ENCODE data around the gene DPY19L2. TPM values are rescaled to one million over a fixed set of nuclear protein-coding genes. Genes with fewer than 3 reads are reported as not detected.
"Not testable (repeated sequence)": the region's sequence is repeated elsewhere in the genome, so short reads cannot be mapped to it uniquely, and the experiment has no call there.

DPY19L2 gene
- total and polyA plus RNA-seq, 2 of the 13 experiments (the other 11 are each of a cell fraction or from before 2014, with no cell fraction given): not detected

- H3K27me3 ChIP-seq (ENCODE audit: control insufficient read depth in 1 of 2, insufficient read depth in 2 of 2, low read length in 2 of 2); H3K79me2 ChIP-seq (ENCODE audit: insufficient read depth, low read length); BruUV-seq (replicated peaks); H3K4me3 ChIP-seq (replicated peaks in 1 of 3; ENCODE audit: insufficient read depth in 1 of 3, low read depth in 2 of 3, low read length in 3 of 3); FAIRE-seq; CTCF ChIA-PET (ENCODE audit: low intra/inter-chr PET ratio, low total read pairs); POLR2A ChIA-PET; H2AFZ ChIP-seq (ENCODE audit: low read length); DNase-seq (ENCODE audit: low spot score); H3K9ac ChIP-seq (ENCODE audit: insufficient read depth, low read depth, low read length); H3K4me1 ChIP-seq (ENCODE audit: insufficient read depth, low read length); ATAC-seq; H4K20me1 ChIP-seq (ENCODE audit: insufficient read depth, low read length); H3K9me3 ChIP-seq (ENCODE audit: low read length); intact Hi-C loops (cut with micrococcal nuclease; ENCODE audit: unreplicated experiment); H3K27ac ChIP-seq (ENCODE audit: extremely low read length, insufficient read depth, low read length); H3K36me3 ChIP-seq (replicated peaks in 1 of 2; ENCODE audit: control insufficient read depth in 1 of 2, insufficient read depth in 2 of 2, low read length in 2 of 2); H3K4me2 ChIP-seq (ENCODE audit: low read depth, low read length): not testable (repeated sequence)
- in situ Hi-C loops (cut with HindIII; ENCODE audit: extremely low pct_ligation_motif_present, low pct_unique_long_range_greater_than_20kb): loop anchor here (25.0 kb wide), 1 partner anchor 158 kb away; no protein-coding TSS in a partner anchor
- 2% methylated on average over 5 of the region's 5 CpGs for WGBS (ENCODE audit: low lambda C conversion rate)
Observed at GRCh38 chr12:63654481-63654880, 13.8 kb downstream of the DPY19L2 start.

GRCh38 chr12:63649517-63649916 lies 18.8 kb downstream of the DPY19L2 start:
- in situ Hi-C loops (cut with HindIII; ENCODE audit: extremely low pct_ligation_motif_present, low pct_unique_long_range_greater_than_20kb); POLR2A ChIA-PET: not testable (repeated sequence)

GRCh38 chr12:63643381-63644140 lies 24.7 kb downstream of the DPY19L2 start:
- H3K9ac ChIP-seq (ENCODE audit: insufficient read depth, low read depth, low read length); H3K4me3 ChIP-seq (replicated peaks in 1 of 3; ENCODE audit: insufficient read depth in 1 of 3, low read depth in 2 of 3, low read length in 3 of 3); H3K79me2 ChIP-seq (ENCODE audit: insufficient read depth, low read length); CTCF ChIA-PET (ENCODE audit: low intra/inter-chr PET ratio, low total read pairs); intact Hi-C loops (cut with micrococcal nuclease; ENCODE audit: unreplicated experiment); H2AFZ ChIP-seq (ENCODE audit: low read length); H4K20me1 ChIP-seq (ENCODE audit: insufficient read depth, low read length); FAIRE-seq; POLR2A ChIA-PET; H3K36me3 ChIP-seq (replicated peaks in 1 of 2; ENCODE audit: control insufficient read depth in 1 of 2, insufficient read depth in 2 of 2, low read length in 2 of 2); BruUV-seq (replicated peaks); H3K27ac ChIP-seq (ENCODE audit: extremely low read length, insufficient read depth, low read length); ATAC-seq; H3K9me3 ChIP-seq (ENCODE audit: low read length); H3K27me3 ChIP-seq (ENCODE audit: control insufficient read depth in 1 of 2, insufficient read depth in 2 of 2, low read length in 2 of 2); in situ Hi-C loops (cut with HindIII; ENCODE audit: extremely low pct_ligation_motif_present, low pct_unique_long_range_greater_than_20kb); H3K4me1 ChIP-seq (ENCODE audit: insufficient read depth, low read length); H3K4me2 ChIP-seq (ENCODE audit: low read depth, low read length); DNase-seq (ENCODE audit: low spot score): not testable (repeated sequence)
- WGBS (ENCODE audit: low lambda C conversion rate): 11% methylated on average over 5 of the region's 5 CpGs

More at GRCh38 chr12:63649517-63649916, 18.8 kb downstream of the DPY19L2 start:
- H3K27ac ChIP-seq (ENCODE audit: extremely low read length, insufficient read depth, low read length); H3K9ac ChIP-seq (ENCODE audit: insufficient read depth, low read depth, low read length); H3K4me2 ChIP-seq (ENCODE audit: low read depth, low read length); H3K27me3 ChIP-seq (ENCODE audit: control insufficient read depth in 1 of 2, insufficient read depth in 2 of 2, low read length in 2 of 2); H3K79me2 ChIP-seq (ENCODE audit: insufficient read depth, low read length); ATAC-seq; BruUV-seq (replicated peaks); FAIRE-seq; CTCF ChIA-PET (ENCODE audit: low intra/inter-chr PET ratio, low total read pairs); intact Hi-C loops (cut with micrococcal nuclease; ENCODE audit: unreplicated experiment); H3K4me1 ChIP-seq (ENCODE audit: insufficient read depth, low read length); H3K36me3 ChIP-seq (replicated peaks in 1 of 2; ENCODE audit: control insufficient read depth in 1 of 2, insufficient read depth in 2 of 2, low read length in 2 of 2); DNase-seq (ENCODE audit: low spot score); H3K4me3 ChIP-seq (replicated peaks in 1 of 3; ENCODE audit: insufficient read depth in 1 of 3, low read depth in 2 of 3, low read length in 3 of 3); H4K20me1 ChIP-seq (ENCODE audit: insufficient read depth, low read length); H3K9me3 ChIP-seq (ENCODE audit: low read length); H2AFZ ChIP-seq (ENCODE audit: low read length): not testable (repeated sequence)
- 0% methylated on average over 1 of the region's 1 CpG for WGBS (ENCODE audit: low lambda C conversion rate)

GRCh38 chr12:63624258-63624657 lies 44.0 kb downstream of the DPY19L2 start:
- in situ Hi-C loops (cut with HindIII; ENCODE audit: extremely low pct_ligation_motif_present, low pct_unique_long_range_greater_than_20kb); CTCF ChIA-PET (ENCODE audit: low intra/inter-chr PET ratio, low total read pairs): not testable (repeated sequence)

More at GRCh38 chr12:63624258-63624657, 44.0 kb downstream of the DPY19L2 start:
- H3K4me1 ChIP-seq (ENCODE audit: insufficient read depth, low read length); intact Hi-C loops (cut with micrococcal nuclease; ENCODE audit: unreplicated experiment); H3K36me3 ChIP-seq (replicated peaks in 1 of 2; ENCODE audit: control insufficient read depth in 1 of 2, insufficient read depth in 2 of 2, low read length in 2 of 2); H4K20me1 ChIP-seq (ENCODE audit: insufficient read depth, low read length); H3K9ac ChIP-seq (ENCODE audit: insufficient read depth, low read depth, low read length); DNase-seq (ENCODE audit: low spot score); H2AFZ ChIP-seq (ENCODE audit: low read length); H3K27me3 ChIP-seq (ENCODE audit: control insufficient read depth in 1 of 2, insufficient read depth in 2 of 2, low read length in 2 of 2); H3K4me2 ChIP-seq (ENCODE audit: low read depth, low read length); H3K27ac ChIP-seq (ENCODE audit: extremely low read length, insufficient read depth, low read length); BruUV-seq (replicated peaks); H3K79me2 ChIP-seq (ENCODE audit: insufficient read depth, low read length); FAIRE-seq; H3K4me3 ChIP-seq (replicated peaks in 1 of 3; ENCODE audit: insufficient read depth in 1 of 3, low read depth in 2 of 3, low read length in 3 of 3); H3K9me3 ChIP-seq (ENCODE audit: low read length); ATAC-seq; POLR2A ChIA-PET: not testable (repeated sequence)
- 13% methylated on average over 4 of the region's 4 CpGs for WGBS (ENCODE audit: low lambda C conversion rate)
